ENCODE measurements around the gene MEAF6.

The MEAF6 gene

DNA sequence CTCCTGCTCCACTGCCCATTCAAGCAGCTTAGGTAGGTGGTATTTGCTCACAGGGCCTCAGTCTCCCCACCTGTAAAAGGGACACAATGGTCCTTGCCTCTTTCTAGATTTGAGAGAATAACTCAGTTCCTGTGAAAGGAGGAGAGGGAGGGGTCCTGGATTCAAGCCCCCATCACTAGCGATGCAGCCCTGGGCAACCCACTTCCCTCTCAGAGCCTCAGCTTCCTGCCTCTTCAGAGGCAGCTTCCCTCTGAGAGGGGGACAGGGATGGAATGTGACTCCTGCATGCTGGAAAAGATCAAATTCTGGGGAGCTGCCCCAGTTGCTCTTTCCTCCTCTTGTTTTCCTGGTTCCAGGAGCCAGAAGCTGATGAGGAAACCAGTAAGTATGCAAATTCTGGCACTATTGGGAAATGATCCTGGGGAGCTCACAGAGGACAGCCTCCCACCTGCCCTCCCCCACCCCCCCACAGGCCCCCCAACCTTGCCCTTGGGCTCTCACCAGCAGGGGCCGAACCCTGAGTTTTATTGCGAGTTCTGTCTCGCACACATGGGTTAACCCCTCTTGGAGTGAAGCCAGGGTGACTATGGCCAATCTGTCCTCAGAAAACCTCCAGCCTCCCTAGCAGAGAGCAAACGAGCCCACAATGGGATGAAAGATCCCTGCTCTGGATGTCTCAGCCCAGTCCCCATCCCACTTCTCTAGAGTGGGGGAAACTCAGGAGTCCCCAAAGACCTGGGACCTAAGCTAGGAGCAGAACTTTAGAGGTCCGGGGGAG lies 28.5 kb downstream of the MEAF6 start:
- no peak for DNase-seq (ENCODE audit: low read depth in 1 of 2, low spot score in 1 of 2)

DNA sequence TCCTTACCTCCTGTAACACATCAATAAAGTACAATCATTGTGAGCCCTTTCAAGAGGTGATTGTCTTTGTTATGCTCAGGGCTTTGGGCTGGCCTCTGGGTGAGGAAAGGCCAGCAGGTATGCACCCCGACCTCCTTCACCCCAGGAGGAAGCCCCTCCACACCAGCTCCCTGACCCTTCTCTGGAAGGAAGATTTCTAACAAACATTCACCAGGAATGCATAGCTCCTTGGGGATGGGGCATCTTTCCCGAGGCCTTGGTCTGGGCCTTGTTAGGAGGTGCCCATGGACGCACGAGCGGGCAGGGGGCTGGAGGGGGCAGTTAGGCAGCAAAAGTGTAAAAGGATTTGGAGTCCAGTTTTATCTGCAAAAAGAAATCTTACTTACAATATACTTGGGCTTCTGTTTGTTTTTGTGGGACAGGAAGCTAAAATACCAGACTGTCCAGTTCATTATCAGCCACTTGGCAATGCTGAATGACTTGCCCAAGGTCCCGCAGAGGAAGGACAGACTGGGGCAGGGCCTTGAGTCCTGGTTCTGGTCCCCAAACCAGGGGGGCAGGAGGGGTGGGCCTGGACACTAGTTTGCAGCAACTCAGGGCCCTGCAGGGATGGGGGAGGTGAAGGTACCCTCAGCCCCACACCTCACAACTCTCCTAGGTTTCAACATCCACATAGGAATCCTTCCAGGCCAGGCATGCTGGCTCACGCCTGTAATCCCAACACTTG lies 30.1 kb downstream of the MEAF6 start:
- no peak for DNase-seq (ENCODE audit: low read depth in 1 of 2, low spot score in 1 of 2)

DNA sequence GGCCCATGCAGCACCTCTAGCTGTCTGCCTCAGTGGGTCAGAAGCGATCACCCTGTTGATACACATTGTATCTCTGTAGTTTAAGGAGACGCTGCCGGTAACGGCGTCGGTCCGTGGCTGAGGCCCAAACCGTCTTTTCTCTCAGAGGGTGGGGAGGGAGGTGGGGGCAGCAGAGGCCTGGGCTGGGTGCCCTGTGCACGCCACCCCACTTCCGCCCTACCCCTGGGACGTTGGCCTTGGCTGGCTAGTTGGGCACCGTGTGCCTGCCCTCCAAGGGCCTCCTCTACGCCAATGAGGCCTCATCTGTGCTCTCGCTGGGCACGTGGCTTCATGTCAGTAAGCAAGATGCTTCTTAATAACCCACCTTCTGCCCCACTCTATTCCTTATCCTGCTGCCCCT lies 30.8 kb downstream of the MEAF6 start:
- no peak for DNase-seq (ENCODE audit: low read depth in 1 of 2, low spot score in 1 of 2)

DNA sequence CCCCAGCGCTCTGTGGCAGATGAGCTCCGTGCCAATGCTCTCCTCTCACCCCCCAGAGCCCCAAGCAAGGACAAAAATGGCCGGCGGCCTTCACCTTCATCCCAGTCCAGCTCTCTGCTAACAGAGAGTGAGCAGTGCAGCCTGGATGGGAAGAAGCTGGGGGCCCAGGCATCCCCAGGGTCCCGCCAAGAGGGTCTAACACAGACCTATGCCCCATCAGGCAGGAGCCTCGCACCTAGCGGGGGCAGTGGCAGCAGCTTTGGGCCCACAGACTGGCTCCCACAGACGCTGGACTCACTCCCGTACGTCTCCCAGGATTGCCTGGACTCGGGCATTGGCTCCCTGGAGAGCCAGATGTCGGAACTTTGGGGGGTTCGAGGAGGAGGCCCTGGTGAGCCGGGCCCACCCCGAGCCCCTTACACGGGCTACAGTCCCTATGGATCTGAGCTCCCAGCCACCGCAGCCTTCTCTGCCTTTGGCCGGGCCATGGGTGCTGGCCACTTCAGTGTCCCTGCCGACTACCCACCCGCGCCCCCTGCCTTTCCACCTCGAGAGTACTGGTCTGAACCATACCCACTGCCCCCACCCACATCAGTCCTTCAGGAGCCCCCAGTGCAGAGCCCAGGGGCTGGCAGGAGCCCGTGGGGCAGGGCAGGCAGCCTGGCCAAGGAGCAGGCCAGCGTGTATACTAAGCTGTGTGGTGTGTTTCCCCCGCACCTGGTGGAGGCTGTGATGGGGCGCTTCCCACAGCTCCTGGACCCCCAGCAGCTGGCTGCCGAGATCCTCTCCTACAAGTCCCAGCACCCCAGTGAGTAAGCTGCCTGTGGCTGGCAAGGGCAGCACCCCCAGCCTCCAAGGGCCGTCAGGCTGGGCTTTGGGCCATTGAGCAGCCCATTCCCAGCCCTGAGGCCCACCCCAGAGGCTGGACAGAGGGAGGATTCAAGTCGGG lies 31.5 kb downstream of the MEAF6 start:
- DNase-seq (ENCODE audit: low read depth in 1 of 2, low spot score in 1 of 2): no peak

DNA sequence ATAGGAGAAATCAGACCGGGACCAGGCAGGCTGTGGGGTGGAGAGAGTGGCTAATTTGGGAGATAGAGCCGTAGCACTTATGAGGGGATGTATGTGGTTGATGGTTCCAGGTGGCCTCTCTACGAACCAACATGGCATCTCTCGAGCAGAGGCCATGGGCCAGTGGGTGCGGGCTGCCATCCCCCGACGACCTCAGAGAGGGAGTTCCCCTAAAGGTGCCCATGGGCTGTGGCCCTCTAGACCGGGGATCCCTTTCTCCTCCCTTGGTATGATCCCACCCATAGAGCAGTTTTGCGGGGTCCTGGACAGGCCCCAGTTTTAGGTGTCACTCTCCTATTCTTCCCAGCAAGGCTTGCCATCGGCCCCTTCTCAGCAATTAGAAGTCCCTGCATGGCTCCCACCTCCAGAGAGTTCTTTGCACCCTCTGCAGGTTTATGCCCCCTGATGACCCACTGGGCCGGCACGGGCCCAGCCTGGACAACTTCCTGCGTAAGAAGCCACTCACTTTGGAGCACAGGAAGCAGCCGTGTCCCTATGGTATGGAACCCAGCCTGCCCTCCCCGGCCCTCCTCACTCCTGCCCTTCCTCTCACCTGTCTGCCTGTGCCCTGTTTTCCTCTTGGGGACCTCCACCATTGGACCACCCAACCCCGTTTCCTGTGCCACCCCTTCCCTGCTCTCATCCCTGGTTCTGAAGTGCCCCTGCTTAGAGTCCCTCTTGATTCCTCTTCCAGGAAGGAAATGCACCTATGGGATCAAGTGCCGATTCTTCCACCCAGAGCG lies 32.4 kb downstream of the MEAF6 start:
- DNase-seq (ENCODE audit: low read depth in 1 of 2, low spot score in 1 of 2): no peak

DNA sequence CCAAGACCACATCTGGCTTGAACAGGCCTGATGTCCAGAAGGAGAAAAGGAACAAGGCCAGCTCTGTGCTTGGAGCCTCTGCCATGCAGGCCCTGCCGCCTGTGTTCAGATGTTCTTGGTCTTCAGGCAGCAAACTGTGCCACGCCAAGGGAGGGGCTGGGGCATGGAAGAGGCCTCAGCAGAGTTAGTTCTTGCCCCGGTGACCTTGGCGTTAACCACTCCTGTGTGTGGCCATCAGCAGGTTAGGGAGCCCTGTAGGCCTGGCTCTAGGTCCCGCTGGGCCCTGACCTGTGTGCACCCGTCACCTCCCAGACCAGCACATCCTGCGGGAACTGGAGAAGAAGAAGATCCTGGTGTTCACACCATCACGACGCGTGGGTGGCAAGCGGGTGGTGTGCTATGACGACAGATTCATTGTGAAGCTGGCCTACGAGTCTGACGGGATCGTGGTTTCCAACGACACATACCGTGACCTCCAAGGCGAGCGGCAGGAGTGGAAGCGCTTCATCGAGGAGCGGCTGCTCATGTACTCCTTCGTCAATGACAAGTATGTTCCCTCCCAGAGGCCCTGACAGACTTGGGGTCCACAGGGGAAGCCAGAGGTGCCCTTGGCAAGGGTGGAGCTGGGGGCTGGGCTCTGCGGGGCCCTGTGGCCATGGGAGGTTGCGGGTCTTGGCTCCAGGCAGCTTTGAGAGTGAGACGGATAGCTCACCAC lies 33.1 kb downstream of the MEAF6 start:
- no peak for DNase-seq (ENCODE audit: low read depth in 1 of 2, low spot score in 1 of 2)

DNA sequence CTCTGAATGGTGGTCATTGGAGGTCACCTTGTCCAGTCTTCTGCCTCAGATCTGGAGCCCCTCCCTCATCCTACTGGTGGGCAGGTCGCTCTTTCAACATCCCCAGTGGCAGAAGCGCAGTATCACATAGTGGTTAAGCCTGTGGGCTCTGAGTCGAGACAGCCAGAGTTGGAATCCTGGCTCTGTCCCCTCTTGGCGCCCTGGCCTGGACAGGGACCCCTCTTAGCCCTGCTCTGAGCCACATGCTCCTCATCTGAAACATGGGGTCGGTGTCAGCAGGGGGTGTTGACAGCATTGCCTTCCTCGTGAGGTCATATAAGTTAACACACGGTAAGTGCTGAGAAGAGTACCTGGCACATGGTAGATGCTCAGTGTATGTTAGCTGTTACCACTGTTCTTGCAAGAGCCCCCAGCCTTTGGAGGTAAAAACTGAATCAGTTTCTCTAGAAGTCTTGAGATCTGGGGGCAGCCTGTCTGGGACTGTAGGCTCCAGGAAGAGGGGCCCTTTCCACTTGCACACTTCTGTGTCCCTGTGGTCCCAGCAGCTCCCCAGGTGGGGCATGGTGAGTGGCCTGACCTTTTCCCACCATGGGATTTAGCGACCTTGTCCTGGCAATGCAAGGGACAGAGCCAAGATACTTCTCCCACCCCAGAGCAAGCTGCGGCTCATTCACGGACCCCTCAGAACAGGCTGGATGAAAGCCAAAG lies 33.8 kb downstream of the MEAF6 start:
- no peak for DNase-seq (ENCODE audit: low read depth in 1 of 2, low spot score in 1 of 2)

DNA sequence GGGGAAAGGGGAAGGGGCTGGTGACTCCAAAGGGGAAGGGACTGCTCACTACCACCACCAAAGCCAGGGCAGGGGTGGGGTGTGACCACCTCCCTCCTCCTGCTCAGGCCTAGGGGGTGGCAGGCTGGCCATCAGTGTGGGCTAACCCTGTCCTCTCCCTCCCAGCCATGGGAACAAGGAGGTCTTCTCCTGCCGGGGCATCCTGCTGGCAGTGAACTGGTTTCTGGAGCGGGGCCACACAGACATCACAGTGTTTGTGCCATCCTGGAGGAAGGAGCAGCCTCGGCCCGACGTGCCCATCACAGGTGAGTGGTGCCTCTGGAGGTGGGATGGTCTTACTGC lies 34.5 kb downstream of the MEAF6 start:
- no peak for DNase-seq (ENCODE audit: low read depth in 1 of 2, low spot score in 1 of 2)

DNA sequence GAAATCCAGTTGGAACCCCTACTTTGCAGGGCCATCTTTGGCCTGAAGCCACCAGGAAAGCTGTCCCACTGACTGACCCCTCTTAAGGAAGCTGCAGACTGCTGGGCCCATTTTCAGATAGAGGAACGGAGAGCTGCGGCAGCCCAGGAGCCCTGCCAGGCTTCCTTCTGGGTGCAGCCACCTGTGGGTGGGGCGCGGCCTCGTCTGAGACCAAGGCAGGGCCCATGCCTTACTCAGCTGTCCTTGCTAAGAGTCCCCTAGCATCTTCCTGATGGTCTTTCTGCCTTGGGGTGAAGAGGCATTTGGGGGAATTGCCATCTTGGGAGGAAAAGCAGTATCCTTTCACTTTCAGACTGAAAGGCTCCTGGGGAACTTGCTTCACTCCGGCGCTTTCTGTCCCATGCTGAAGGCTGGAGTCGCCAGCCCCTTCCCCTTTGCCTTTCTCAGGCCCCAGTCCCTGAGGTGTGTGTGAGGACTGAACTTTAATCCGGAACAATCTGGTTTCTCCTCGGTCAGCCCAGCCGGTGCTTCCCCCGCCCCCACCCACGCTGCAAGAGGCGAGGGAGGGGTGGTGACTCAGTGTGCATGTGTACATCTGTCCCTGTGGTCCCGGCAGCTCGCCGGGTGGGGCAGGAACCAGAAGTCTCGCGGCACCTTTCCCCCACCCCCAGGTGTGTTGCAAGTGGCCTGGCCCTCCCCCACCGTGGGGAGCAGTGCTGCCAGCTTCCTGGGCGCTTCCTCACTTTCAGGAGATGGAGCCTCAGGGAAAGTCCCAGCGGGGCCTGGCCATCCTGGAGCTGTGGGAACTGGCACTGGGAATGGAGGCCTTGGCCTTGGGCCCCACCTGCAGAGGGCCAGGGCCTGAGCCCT lies 35.1 kb downstream of the MEAF6 start:
- peak; percentile 84 to 86 for DNase-seq (ENCODE audit: low read depth in 1 of 2, low spot score in 1 of 2)

DNA sequence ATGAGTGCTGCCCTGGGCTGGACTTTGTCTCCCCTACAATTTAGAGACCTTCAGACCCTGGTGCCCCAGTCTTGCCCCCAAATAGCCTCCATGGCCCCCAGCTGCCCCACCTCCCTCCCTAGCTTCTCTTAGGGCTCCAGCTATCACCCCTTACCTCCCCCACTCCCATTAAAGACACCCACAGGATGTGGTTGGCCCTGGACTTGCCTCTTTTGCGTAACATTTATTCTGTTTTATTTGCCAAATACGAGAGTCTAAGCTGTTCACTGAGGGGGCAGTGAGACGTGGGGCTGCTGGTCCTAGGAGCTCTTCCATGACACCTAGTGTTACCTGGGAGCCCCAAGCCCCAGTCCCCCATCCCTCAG lies 35.7 kb downstream of the MEAF6 start:
- DNase-seq (ENCODE audit: low read depth in 1 of 2, low spot score in 1 of 2): no peak

DNA sequence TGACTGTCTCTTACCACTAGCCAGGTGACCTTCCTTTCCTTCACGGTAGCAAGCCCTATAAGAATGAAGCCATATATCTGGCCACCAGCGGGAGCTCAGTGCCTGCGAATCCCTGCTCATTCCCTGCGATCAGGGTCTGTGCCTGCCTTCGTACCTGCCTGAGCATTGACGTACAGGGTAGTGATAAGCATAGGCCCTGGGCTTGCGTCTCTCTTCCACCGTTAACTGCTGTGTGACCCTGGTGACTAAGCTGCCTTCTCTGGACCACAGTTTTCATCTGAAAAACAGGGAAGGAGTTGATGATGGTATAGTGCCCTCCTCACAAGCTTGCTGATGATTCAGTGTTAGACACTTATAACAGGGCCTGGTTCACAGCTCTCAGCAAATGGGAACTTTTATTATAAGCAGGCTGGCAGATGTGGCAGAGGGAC lies 36.1 kb downstream of the MEAF6 start:
- no peak for DNase-seq (ENCODE audit: low read depth in 1 of 2, low spot score in 1 of 2)

DNA sequence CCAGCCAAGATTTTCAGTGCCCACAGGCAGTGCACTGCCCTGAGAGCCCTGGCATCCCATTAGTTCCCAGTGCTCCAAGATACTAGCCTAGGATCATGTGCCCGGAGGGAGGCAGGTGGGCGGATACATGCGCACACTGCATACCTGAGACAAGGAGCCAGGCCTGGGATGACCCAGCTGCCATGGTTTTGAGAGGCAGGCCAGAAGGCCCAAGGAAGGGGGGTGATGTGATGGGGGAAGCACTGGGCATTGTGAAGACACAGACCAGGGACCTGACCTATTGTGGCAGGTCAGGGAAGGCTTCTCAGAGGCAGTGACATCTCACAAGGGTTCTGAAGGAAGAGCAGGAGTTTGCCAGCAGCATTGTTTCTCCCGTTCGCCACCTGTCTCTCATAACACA lies 36.6 kb downstream of the MEAF6 start:
- no peak for DNase-seq (ENCODE audit: low read depth in 1 of 2, low spot score in 1 of 2)

DNA sequence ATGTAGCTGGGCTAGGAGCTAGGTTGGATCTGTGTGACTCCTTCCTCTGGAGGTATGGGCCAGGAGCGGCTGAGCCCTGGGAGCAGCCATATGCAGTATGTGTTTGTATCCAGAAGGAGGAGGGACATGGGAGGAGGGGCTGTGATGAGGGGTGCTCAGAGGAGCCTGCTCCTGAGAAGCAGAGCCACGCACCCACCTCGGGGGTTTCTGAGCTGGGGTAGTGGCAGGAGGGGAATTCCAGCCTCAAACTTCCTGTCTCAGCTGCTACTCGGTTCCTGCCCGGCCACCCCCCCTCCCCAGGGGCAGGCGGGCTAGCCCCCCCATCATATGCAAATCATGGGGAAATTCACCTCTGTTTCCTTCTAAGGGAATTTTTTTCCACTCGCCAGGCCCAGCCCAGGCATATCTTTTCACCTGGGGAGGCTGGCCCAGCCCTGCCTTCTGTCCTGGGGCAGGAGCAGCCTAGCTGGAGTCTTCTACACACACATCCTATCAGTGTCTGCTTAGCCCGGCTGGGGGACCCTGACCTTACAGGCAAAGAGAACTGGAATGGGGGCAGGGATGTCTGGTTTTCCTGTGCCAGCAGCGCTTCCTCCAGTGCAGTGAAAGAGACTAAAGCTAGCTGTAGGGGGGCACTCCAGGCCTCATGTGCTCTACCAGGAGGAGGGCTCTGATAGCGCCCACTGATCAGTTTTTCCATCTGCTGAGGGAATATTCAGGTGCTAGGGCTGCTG lies 37.2 kb downstream of the MEAF6 start:
- peak; percentile 72 to 79 for DNase-seq (ENCODE audit: low read depth in 1 of 2, low spot score in 1 of 2)

DNA sequence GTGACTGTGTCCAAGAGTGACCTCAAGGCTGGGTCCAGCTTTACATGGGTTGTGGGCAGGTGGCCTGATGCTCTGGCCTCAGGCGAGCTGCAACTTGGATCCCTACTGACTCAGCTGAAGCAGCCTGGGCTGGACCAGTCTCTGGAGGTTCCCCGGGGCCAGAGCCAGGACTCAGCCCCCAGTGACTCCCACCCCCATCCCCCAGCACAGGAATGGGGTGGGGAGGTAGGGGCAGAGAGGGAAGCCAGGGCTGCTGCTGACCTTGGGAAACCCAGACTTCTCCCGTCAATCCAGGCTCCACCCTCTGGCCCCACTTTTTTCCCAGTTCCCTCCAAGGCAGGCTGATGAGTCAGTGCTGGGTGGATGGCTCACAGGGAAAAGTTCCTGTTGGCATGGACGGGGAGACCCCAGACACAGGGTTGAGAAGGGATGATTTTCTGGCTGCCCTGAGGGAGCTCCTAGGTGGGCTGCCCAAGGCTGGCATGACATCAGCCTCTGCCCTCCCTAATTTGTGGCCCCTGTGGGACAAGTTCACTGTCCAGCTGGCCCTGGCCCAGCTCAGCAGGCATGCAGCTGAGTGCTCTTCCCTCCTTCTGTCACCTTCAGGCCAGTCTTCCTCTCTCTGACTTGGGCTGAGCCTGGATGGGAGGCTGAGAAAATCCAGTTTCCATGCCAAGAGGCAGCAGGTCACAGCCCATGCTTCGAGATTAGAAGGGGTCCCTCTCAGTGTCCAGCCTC lies 37.9 kb downstream of the MEAF6 start:
- DNase-seq (ENCODE audit: low read depth in 1 of 2, low spot score in 1 of 2): no peak

DNA sequence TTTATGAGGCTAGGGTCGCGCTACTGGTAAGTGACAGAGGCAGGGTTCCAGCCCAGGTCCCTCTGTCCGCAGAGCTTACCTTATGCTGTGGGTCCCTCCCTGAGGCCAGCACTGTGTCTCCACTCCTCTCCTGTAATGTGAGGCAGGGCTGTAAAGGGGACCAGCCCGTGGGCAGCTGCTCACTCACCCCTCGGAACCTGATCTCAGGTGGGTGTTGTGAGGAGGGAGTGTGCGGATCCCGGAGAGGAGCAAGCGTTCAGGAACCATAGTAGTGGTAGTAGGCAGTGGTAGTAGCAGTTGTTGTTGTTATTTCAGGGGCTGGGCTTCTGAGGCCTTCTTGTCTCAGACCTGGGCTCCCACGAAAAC lies 38.5 kb downstream of the MEAF6 start:
- DNase-seq (ENCODE audit: low read depth in 1 of 2, low spot score in 1 of 2): no peak

DNA sequence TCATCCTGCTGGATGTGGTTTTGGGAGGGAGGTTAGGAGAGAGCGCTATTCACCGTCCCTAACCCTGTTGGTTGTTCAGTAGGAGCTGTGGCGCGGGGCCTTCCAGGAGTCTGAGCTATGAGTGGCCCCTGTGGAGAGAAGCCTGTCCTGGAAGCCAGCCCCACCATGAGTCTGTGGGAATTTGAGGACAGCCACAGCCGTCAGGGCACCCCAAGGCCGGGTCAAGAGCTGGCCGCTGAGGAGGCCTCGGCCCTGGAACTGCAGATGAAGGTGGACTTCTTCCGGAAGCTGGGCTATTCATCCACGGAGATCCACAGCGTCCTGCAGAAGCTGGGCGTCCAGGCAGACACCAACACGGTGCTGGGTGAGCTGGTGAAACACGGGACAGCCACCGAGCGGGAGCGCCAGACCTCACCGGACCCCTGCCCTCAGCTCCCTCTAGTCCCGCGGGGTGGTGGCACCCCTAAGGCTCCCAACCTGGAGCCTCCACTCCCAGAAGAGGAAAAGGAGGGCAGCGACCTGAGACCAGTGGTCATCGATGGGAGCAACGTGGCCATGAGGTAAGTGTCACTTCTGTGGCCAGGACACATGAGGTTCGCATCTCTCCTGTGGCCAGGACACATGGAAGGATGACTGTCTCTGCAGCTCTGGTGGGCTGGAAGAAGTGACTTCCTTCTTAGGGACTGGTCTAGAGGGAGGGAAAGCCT lies 39.0 kb downstream of the MEAF6 start:
- no peak for DNase-seq (ENCODE audit: low read depth in 1 of 2, low spot score in 1 of 2)

All from stimulated activated CD4-positive, alpha-beta T cell treated with anti-CD3 and anti-CD28 coated beads, Interleukin-15, amount 100 ng/mL, for 1 hour (primary cell).